ENCODE measurements around the gene OGFRL1. TPM values are rescaled to one million over a fixed set of nuclear protein-coding genes. Genes with fewer than 3 reads are reported as not detected.
"Not testable (repeated sequence)": the region's sequence is repeated elsewhere in the genome, so short reads cannot be mapped to it uniquely, and the experiment has no call there.

Gene OGFRL1
- total RNA-seq, 1 experiment from 2014 or later = 8.0 TPM

DNA sequence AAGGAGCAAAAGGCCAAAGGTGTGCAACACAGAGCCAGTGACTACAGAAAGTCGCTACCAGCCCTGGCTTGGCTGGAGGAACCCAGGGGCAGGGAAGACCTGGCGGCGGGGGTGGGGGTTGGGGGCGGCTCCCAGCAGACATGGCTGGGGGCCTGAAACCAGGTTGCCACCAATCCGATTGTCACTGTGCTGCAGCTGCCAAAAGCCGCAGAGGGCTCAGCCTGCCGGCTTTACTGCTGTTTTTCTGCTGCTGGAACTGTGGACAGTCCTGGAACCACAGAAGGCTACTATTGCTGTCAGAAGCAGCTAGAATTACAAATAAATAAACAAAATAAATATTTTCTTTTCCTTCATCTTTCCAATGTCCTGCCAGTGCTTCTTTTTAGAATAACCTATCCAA, 25.7 kb upstream of the OGFRL1 start:
- ChIA-PET CTCF (no interaction called here), POLR2A (ENCODE audit: low non-redundant PET) (no interaction called here)
- Histone ChIP-seq H3K4me1 (ENCODE audit: insufficient read depth, low read length, poor library complexity, severe bottlenecking) (no peaks in the 10 kb centered on the region), H3K27me3 (replicated peaks; ENCODE audit: insufficient read depth, low read depth, low read length, poor library complexity) (no peaks in the 10 kb centered on the region), H3K9me3 (ENCODE audit: low read depth, low read length, poor library complexity, severe bottlenecking) (no peaks in the 10 kb centered on the region), H3K27ac (ENCODE audit: low read depth, low read length, poor library complexity, severe bottlenecking) (no peak overlapping the region), H3K36me3 (ENCODE audit: insufficient read depth, low read length, poor library complexity, severe bottlenecking) (no peaks in the 10 kb centered on the region), H3K4me3 (ENCODE audit: low read depth, low read length, poor library complexity, severe bottlenecking) (no peak overlapping the region)
- intact Hi-C loops (cut with micrococcal nuclease; ENCODE audit: unreplicated experiment) = no loop called here
- no peak for DNase-seq (ENCODE audit: low spot score)
- TF ChIP-seq, protein P1, sequence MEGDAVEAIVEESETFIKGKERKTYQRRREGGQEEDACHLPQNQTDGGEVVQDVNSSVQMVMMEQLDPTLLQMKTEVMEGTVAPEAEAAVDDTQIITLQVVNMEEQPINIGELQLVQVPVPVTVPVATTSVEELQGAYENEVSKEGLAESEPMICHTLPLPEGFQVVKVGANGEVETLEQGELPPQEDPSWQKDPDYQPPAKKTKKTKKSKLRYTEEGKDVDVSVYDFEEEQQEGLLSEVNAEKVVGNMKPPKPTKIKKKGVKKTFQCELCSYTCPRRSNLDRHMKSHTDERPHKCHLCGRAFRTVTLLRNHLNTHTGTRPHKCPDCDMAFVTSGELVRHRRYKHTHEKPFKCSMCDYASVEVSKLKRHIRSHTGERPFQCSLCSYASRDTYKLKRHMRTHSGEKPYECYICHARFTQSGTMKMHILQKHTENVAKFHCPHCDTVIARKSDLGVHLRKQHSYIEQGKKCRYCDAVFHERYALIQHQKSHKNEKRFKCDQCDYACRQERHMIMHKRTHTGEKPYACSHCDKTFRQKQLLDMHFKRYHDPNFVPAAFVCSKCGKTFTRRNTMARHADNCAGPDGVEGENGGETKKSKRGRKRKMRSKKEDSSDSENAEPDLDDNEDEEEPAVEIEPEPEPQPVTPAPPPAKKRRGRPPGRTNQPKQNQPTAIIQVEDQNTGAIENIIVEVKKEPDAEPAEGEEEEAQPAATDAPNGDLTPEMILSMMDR (conservative IDR thresholded peaks at IDR 0.05; ENCODE audit: low read depth, low read length) = no peak
- no peak for TF ChIP-seq EZH2 (IDR thresholded peaks at IDR 0.05; ENCODE audit: borderline replicate concordance, low read depth, low read length, poor library complexity, severe bottlenecking)
- no TSS peak for BruUV-seq (replicated peaks)

DNA sequence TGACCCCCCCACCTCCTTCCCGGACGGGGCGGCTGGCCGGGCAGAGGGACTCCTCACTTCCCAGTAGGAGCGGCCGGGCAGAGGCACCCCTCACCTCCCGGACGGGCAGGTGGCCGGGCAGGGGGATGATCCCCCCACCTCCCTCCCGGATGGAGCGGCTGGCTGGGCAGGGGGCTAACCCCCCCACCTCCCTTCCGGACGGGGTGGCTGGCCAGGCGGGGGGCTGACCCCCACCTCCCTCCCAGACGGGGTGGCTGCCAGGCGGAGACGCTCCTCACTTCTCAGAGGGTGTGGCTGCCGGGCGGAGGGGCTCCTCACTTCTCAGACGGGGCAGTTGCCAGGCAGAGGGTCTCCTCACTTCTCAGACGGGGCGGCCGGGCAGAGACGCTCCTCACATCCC, 22.2 kb upstream of the OGFRL1 start:
- H3K4me1 ChIP-seq (ENCODE audit: insufficient read depth, low read length, poor library complexity, severe bottlenecking); H3K27ac ChIP-seq (ENCODE audit: low read depth, low read length, poor library complexity, severe bottlenecking); POLR2A ChIA-PET (ENCODE audit: low non-redundant PET); H3K27me3 ChIP-seq (replicated peaks; ENCODE audit: insufficient read depth, low read depth, low read length, poor library complexity); H3K4me3 ChIP-seq (ENCODE audit: low read depth, low read length, poor library complexity, severe bottlenecking); intact Hi-C loops (cut with micrococcal nuclease; ENCODE audit: unreplicated experiment); DNase-seq (ENCODE audit: low spot score); BruUV-seq (replicated peaks); H3K36me3 ChIP-seq (ENCODE audit: insufficient read depth, low read length, poor library complexity, severe bottlenecking); CTCF ChIA-PET; H3K9me3 ChIP-seq (ENCODE audit: low read depth, low read length, poor library complexity, severe bottlenecking): not testable (repeated sequence)

DNA sequence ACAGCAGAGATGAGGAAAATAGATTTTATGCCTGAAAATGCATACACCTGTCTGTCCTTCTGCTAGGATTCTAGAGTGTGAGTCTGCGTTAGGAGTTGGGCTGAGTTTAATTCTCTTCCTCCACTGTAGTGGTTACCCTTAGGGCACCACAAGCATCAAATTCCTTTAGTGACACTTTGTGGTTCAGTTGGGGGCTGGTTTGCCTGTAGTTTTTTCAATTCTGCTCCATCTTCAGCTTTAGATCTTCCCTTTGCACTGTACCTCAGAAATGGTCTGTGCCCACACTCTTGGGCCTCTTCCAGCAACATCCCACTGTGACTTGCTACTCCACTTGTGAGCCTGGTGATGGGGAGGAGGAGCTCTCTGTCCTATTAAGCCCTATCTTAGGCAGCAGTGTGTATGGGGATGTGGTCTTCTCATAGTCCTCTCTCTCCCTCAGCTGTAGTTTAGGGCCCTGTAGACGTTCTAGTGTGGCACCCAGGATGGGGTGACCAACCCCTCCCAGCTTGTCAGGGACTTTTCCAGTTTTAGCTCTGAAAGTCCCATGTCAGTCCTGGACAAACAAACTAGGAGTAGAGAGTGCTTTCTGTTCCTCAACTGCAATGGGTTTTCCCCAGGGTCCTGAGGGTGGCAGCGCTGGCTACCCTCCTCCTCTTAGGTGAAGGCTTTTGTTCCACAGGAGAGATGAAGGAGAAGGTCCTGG, 19.7 kb upstream of the OGFRL1 start:
- CTCF ChIA-PET = no interaction called here
- POLR2A ChIA-PET (ENCODE audit: low non-redundant PET) = no interaction called here
- no TSS peak for BruUV-seq (replicated peaks)

More for the DNA sequence above, 19.7 kb upstream of the OGFRL1 start:
- H3K4me3 ChIP-seq (ENCODE audit: low read depth, low read length, poor library complexity, severe bottlenecking) = no peak overlapping the region
- H3K4me1 ChIP-seq (ENCODE audit: insufficient read depth, low read length, poor library complexity, severe bottlenecking) = no peaks in the 10 kb centered on the region
- no peaks in the 10 kb centered on the region for H3K36me3 ChIP-seq (ENCODE audit: insufficient read depth, low read length, poor library complexity, severe bottlenecking)
- intact Hi-C loops (cut with micrococcal nuclease; ENCODE audit: unreplicated experiment) = no loop called here
- DNase-seq (ENCODE audit: low spot score) = no peak
- no peaks in the 10 kb centered on the region for H3K27me3 ChIP-seq (replicated peaks; ENCODE audit: insufficient read depth, low read depth, low read length, poor library complexity)
- H3K9me3 ChIP-seq (ENCODE audit: low read depth, low read length, poor library complexity, severe bottlenecking) = no peaks in the 10 kb centered on the region
- TF ChIP-seq EZH2 (IDR thresholded peaks at IDR 0.05; ENCODE audit: borderline replicate concordance, low read depth, low read length, poor library complexity, severe bottlenecking) = no peak
- TF ChIP-seq, protein P1 (conservative IDR thresholded peaks at IDR 0.05; ENCODE audit: low read depth, low read length) = no peak
- no peak overlapping the region for H3K27ac ChIP-seq (ENCODE audit: low read depth, low read length, poor library complexity, severe bottlenecking)

Measured in A673 (cell line).